ENCODE measurements around the gene SLC35E1.
A peak's percentile ranks its signal among the peaks of the same experiment; 100 is the strongest.

The SLC35E1 gene

GRCh38 chr19:16585808-16586476 is 13.7 kb upstream of the SLC35E1 start:
- TF ChIP-seq, protein P1, sequence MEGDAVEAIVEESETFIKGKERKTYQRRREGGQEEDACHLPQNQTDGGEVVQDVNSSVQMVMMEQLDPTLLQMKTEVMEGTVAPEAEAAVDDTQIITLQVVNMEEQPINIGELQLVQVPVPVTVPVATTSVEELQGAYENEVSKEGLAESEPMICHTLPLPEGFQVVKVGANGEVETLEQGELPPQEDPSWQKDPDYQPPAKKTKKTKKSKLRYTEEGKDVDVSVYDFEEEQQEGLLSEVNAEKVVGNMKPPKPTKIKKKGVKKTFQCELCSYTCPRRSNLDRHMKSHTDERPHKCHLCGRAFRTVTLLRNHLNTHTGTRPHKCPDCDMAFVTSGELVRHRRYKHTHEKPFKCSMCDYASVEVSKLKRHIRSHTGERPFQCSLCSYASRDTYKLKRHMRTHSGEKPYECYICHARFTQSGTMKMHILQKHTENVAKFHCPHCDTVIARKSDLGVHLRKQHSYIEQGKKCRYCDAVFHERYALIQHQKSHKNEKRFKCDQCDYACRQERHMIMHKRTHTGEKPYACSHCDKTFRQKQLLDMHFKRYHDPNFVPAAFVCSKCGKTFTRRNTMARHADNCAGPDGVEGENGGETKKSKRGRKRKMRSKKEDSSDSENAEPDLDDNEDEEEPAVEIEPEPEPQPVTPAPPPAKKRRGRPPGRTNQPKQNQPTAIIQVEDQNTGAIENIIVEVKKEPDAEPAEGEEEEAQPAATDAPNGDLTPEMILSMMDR (conservative IDR thresholded peaks at IDR 0.05): no peak
- no peak for TF ChIP-seq ZFX (IDR thresholded peaks at IDR 0.05)
- no peak overlapping the region for H3K27ac ChIP-seq

- no peak for TF ChIP-seq ZFX (IDR thresholded peaks at IDR 0.05)
- TF ChIP-seq, protein P1 (conservative IDR thresholded peaks at IDR 0.05): no peak
Observed at GRCh38 chr19:16585094-16585801, 13.0 kb upstream of the SLC35E1 start.

DNA sequence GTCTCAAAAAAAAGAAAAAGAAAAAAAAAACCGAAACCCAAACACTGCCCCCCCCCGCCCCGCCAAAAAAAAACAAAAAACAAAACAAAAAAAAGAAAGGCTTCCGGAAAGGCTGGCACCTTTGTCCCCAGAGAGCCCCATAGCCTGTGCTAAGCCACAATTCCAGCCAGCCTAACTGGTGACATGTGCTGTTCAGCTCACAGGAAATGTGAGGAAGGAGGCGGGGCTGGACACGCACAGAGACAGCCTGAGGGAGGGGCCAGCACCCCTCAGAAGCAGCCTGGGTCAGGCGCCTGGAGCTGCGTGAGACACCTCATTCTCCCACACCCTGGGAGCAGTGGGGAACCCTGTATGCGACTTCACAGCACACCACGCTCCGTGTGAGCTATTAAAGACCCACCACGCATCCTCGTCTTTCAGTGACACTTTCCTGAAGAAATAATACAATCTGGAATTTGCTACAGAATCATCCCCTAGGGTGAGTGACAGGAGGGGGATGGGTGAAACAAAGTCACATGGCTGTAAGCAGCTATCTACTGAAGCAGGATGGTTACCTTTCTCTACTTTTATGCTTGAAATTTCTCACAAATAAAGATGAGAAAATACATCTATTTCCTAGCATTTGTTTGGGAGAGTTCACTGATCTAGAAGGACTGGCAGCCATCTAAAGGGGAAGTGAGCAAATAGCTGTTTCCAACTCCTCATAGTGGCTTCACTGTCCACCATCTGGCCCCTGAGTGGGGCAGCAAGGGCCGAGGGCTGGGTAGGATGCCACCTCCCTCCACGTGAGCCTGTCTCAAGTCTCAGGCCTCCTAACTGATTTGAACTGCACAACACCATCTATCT is 12.3 kb upstream of the SLC35E1 start:
- peak overlapping the region; percentile 14 for H3K27ac ChIP-seq
- TF ChIP-seq, protein P1 (conservative IDR thresholded peaks at IDR 0.05): no peak

More at GRCh38 chr19:16585094-16585801, 13.0 kb upstream of the SLC35E1 start:
- H3K27ac ChIP-seq: peak overlapping the region; percentile 14

- no peak for TF ChIP-seq ZFX (IDR thresholded peaks at IDR 0.05)
- TF ChIP-seq, protein P1 (conservative IDR thresholded peaks at IDR 0.05): no peak
- no peak overlapping the region for H3K27ac ChIP-seq
Observed at GRCh38 chr19:16582486-16583261, 10.5 kb upstream of the SLC35E1 start.

- no peak overlapping the region for H3K27ac ChIP-seq
- TF ChIP-seq ZFX (IDR thresholded peaks at IDR 0.05): no peak
- TF ChIP-seq, protein P1 (conservative IDR thresholded peaks at IDR 0.05): no peak
Observed at GRCh38 chr19:16581971-16582343, 9.7 kb upstream of the SLC35E1 start.

DNA sequence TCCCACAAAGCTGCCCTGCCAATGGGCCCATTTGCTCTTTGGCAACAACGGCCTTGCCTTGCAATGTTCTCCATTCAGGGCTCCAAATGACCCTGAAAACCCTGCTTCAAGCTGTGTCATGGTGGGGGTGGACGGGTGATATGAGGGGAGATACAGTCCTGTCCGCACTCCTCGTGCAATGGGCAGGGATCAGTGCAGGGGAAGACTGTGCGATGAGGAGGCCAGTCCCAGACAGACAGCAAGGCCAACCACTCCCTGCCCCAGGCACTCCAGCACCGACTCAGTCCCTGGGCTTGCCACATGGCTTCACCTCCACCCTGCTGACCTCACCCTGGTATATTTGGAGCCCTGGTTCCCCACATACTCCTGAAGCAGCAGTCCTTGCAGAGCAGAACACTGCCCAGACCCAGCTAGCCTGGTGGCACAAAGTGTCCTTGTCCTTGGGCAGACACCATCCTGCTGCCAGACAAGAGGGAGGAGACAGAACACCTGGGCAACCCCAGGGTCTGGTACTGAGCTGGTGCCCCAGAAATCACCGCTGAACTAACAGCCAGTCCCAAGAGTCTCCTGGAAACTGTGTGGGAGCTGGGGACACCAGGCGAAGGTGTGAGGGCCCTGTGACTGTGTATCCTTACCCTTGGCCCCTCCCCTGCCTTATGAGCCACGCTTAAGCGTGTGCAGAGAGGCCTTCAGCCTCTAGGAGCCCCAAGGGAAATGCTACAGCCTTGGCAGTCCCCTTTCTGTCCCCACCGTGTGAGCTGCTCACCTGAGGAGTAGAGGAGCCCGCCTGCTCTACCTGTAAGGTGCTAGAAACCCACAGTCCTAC is 9.1 kb upstream of the SLC35E1 start:
- no peak for TF ChIP-seq ZFX (IDR thresholded peaks at IDR 0.05)
- TF ChIP-seq, protein P1 (conservative IDR thresholded peaks at IDR 0.05): no peak
- no peak overlapping the region for H3K27ac ChIP-seq

Data from C4-2B (cell line).